Vagina (tissue), 2 donors: Measurements from ENCODE around the gene MYCN.

Experiments
- CTCF ChIP-seq, 3 experiments: fragments of 450-650 bp in 2 of 3; fragments of 200-600 bp in 1 of 3; sonication (generic) in 1 of 3; IDR thresholded peaks; one replicate each; pipeline ENCODE4 v1.5.1; 2017 to 2019; ENCODE audit warnings: antibody characterized with exemption in 3 of 3, mild to moderate bottlenecking in 2 of 3, moderate library complexity in 2 of 3
- POLR2A ChIP-seq, 2 donors: fragments of 450-650 bp; IDR thresholded peaks; one replicate each; pipeline ENCODE4 v1.6.1; 2017; ENCODE audit warnings: antibody characterized with exemption in 2 of 2, mild to moderate bottlenecking in 2 of 2, moderate library complexity in 2 of 2
- POLR2AphosphoS5 ChIP-seq, 2 donors: sonication (generic); formaldehyde crosslinking; IDR thresholded peaks; one replicate each; pipeline ENCODE4 v1.9.0; 2017; ENCODE audit warnings: antibody characterized with exemption in 2 of 2, mild to moderate bottlenecking in 2 of 2, low read depth in 1 of 2; ENCODE audit not compliant: insufficient read depth in 1 of 2

- TF ChIP-seq CTCF (IDR thresholded peaks at IDR 0.05) (no peak), POLR2AphosphoS5 (IDR thresholded peaks at IDR 0.05; ENCODE audit: insufficient read depth in 1 of 2, low read depth in 1 of 2) (no peak), POLR2A (IDR thresholded peaks at IDR 0.05) (no peak)
Measured at GRCh38 chr2:15984368-15985255, 44.3 kb downstream of the MYCN start.
